SK-N-SH treated with all-trans-retinoic acid at 6 μM for 48 hours (cell line): Measurements from ENCODE around the gene BUD13.

Source experiments
- ATAC-seq: fragments of 200-7000 bp; cut with Tn5 transposase; 3 replicates; pipeline ENCODE4 v1.9.1; 2020; ENCODE audit warnings: mild to moderate bottlenecking, moderate library complexity
- BACH2 ChIP-seq: fragments of 250-450 bp; sonication (Bioruptor Pico); IDR thresholded peaks from 2 replicates; pipeline ENCODE4 v1.9.0; 2021; ENCODE audit warnings: mild to moderate bottlenecking, borderline replicate concordance
- CREB5 ChIP-seq: fragments of 250-450 bp; sonication (Bioruptor Pico); IDR thresholded peaks from 2 replicates; pipeline ENCODE4 v1.5.1; 2020; ENCODE audit warnings: low read depth, mild to moderate bottlenecking, moderate library complexity
- CSDC2 ChIP-seq: fragments of 250-450 bp; sonication (Bioruptor Pico); IDR thresholded peaks from 2 replicates; pipeline ENCODE4 v1.5.0; 2020; ENCODE audit warnings: mild to moderate bottlenecking, moderate library complexity
- ESRRG ChIP-seq: fragments of 250-450 bp; sonication (Bioruptor Pico); IDR thresholded peaks from 2 replicates; pipeline ENCODE4 v1.6.1; 2021; ENCODE audit warnings: mild to moderate bottlenecking
- GLIS3 ChIP-seq: fragments of 250-450 bp; sonication (Bioruptor Pico); IDR thresholded peaks from 2 replicates; pipeline ENCODE4 v1.5.0; 2020; ENCODE audit warnings: mild to moderate bottlenecking, moderate library complexity
- OSR1 ChIP-seq: fragments of 250-450 bp; sonication (Bioruptor Pico); IDR thresholded peaks from 2 replicates; pipeline ENCODE4 v1.8.0; 2022; ENCODE audit warnings: moderate library complexity, mild to moderate bottlenecking, inconsistent platforms
- PPARA ChIP-seq: fragments of 250-450 bp; sonication (Bioruptor Pico); IDR thresholded peaks from 2 replicates; pipeline ENCODE4 v1.5.0; 2020; ENCODE audit warnings: mild to moderate bottlenecking, borderline replicate concordance
- RARB ChIP-seq: fragments of 250-450 bp; sonication (Bioruptor Pico); IDR thresholded peaks from 2 replicates; pipeline ENCODE4 v1.8.0; 2021; ENCODE audit warnings: mild to moderate bottlenecking, moderate library complexity
- SNAI2 ChIP-seq: fragments of 250-450 bp; sonication (Bioruptor Pico); IDR thresholded peaks from 2 replicates; pipeline ENCODE4 v1.5.0; 2020; ENCODE audit warnings: mild to moderate bottlenecking, moderate library complexity
- TCF4 ChIP-seq: fragments of 250-450 bp; sonication (Bioruptor Pico); IDR thresholded peaks from 2 replicates; pipeline ENCODE4 v1.8.0; 2021; ENCODE audit warnings: mild to moderate bottlenecking, moderate library complexity, borderline replicate concordance
- TOX ChIP-seq: fragments of 250-450 bp; sonication (Bioruptor Pico); IDR thresholded peaks from 2 replicates; pipeline ENCODE4 v1.8.0; 2021; ENCODE audit warnings: mild to moderate bottlenecking, moderate library complexity, borderline replicate concordance
- TSHZ2 ChIP-seq: fragments of 250-450 bp; sonication (Bioruptor Pico); IDR thresholded peaks from 2 replicates; pipeline ENCODE4 v1.5.0; 2020; ENCODE audit warnings: mild to moderate bottlenecking, moderate library complexity
- ZC3H10 ChIP-seq: fragments of 250-450 bp; sonication (Bioruptor Pico); IDR thresholded peaks from 2 replicates; pipeline ENCODE4 v1.5.1; 2021; ENCODE audit warnings: mild to moderate bottlenecking, moderate library complexity
- ZFP3 ChIP-seq: fragments of 250-450 bp; sonication (Bioruptor Pico); IDR thresholded peaks from 2 replicates; pipeline ENCODE4 v1.5.0; 2020; ENCODE audit warnings: mild to moderate bottlenecking, moderate library complexity
- ZFP30 ChIP-seq: fragments of 450-650 bp; formaldehyde crosslinking; IDR thresholded peaks from 2 replicates; pipeline ENCODE4 v1.5.0; 2022; ENCODE audit warnings: mild to moderate bottlenecking, moderate library complexity
- ZNF565 ChIP-seq: fragments of 450-650 bp; formaldehyde crosslinking; conservative IDR thresholded peaks from 2 replicates; pipeline ENCODE4 v1.5.0; 2020; ENCODE audit warnings: low read depth, mild to moderate bottlenecking, moderate library complexity
- ZNF70 ChIP-seq: fragments of 450-650 bp; formaldehyde crosslinking; IDR thresholded peaks from 2 replicates; pipeline ENCODE4 v1.5.0; 2020; ENCODE audit warnings: mild to moderate bottlenecking, moderate library complexity
- ZNF8 ChIP-seq: fragments of 450-650 bp; formaldehyde crosslinking; IDR thresholded peaks from 2 replicates; pipeline ENCODE4 v1.5.0; 2020; ENCODE audit warnings: mild to moderate bottlenecking, moderate library complexity
- TF ChIP-seq, protein P1 (sequence below): fragments of 250-450 bp; sonication (Bioruptor Pico); IDR thresholded peaks from 2 replicates; pipeline ENCODE4 v1.5.1; 2021; ENCODE audit warnings: mild to moderate bottlenecking, moderate library complexity
- TF ChIP-seq, protein P2 (sequence below): fragments of 250-450 bp; sonication (Bioruptor Pico); IDR thresholded peaks from 2 replicates; pipeline ENCODE4 v1.8.0; 2021; ENCODE audit warnings: low read depth, mild to moderate bottlenecking, moderate library complexity, borderline replicate concordance
- TF ChIP-seq, protein P3 (sequence below): fragments of 250-450 bp; sonication (Bioruptor Pico); IDR thresholded peaks from 2 replicates; pipeline ENCODE4 v1.8.0; 2020; ENCODE audit warnings: mild to moderate bottlenecking, moderate library complexity, borderline replicate concordance

The BUD13 gene

GRCh38 chr11:116776522-116776984 lies 3.8 kb upstream of the BUD13 start:
- TF ChIP-seq SNAI2 (CRISPR knock-in tag) (no peak), TCF4 (CRISPR knock-in tag) (no peak), ESRRG (CRISPR knock-in tag) (no peak), ZNF8 (CRISPR knock-in tag) (no peak), CSDC2 (CRISPR knock-in tag) (no peak), PPARA (CRISPR knock-in tag) (no peak), TSHZ2 (CRISPR knock-in tag) (no peak), ZNF70 (CRISPR knock-in tag) (no peak), BACH2 (CRISPR knock-in tag) (no peak), TOX (CRISPR knock-in tag) (no peak), RARB (no peak), ZFP30 (no peak), ZC3H10 (no peak), ZFP3 (CRISPR knock-in tag) (no peak), CREB5 (CRISPR knock-in tag) (no peak), ZNF565 (CRISPR knock-in tag) (no peak)
- TF ChIP-seq, protein P1, sequence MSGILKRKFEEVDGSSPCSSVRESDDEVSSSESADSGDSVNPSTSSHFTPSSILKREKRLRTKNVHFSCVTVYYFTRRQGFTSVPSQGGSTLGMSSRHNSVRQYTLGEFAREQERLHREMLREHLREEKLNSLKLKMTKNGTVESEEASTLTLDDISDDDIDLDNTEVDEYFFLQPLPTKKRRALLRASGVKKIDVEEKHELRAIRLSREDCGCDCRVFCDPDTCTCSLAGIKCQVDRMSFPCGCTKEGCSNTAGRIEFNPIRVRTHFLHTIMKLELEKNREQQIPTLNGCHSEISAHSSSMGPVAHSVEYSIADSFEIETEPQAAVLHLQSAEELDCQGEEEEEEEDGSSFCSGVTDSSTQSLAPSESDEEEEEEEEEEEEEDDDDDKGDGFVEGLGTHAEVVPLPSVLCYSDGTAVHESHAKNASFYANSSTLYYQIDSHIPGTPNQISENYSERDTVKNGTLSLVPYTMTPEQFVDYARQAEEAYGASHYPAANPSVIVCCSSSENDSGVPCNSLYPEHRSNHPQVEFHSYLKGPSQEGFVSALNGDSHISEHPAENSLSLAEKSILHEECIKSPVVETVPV (CRISPR knock-in tag), result no peak
- TF ChIP-seq, protein P2, sequence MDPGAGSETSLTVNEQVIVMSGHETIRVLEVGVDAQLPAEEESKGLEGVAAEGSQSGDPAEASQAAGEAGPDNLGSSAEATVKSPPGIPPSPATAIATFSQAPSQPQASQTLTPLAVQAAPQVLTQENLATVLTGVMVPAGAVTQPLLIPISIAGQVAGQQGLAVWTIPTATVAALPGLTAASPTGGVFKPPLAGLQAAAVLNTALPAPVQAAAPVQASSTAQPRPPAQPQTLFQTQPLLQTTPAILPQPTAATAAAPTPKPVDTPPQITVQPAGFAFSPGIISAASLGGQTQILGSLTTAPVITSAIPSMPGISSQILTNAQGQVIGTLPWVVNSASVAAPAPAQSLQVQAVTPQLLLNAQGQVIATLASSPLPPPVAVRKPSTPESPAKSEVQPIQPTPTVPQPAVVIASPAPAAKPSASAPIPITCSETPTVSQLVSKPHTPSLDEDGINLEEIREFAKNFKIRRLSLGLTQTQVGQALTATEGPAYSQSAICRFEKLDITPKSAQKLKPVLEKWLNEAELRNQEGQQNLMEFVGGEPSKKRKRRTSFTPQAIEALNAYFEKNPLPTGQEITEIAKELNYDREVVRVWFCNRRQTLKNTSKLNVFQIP (CRISPR knock-in tag), result no peak
- TF ChIP-seq, protein P3, sequence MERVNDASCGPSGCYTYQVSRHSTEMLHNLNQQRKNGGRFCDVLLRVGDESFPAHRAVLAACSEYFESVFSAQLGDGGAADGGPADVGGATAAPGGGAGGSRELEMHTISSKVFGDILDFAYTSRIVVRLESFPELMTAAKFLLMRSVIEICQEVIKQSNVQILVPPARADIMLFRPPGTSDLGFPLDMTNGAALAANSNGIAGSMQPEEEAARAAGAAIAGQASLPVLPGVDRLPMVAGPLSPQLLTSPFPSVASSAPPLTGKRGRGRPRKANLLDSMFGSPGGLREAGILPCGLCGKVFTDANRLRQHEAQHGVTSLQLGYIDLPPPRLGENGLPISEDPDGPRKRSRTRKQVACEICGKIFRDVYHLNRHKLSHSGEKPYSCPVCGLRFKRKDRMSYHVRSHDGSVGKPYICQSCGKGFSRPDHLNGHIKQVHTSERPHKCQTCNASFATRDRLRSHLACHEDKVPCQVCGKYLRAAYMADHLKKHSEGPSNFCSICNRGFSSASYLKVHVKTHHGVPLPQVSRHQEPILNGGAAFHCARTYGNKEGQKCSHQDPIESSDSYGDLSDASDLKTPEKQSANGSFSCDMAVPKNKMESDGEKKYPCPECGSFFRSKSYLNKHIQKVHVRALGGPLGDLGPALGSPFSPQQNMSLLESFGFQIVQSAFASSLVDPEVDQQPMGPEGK (CRISPR knock-in tag), result no peak
- ATAC-seq, result no peak

- ATAC-seq, result no peak
- no peak for TF ChIP-seq OSR1
- no peak for TF ChIP-seq CSDC2 (CRISPR knock-in tag)
- TF ChIP-seq SNAI2 (CRISPR knock-in tag), result no peak
- TF ChIP-seq ZFP30, result no peak
- TF ChIP-seq CREB5 (CRISPR knock-in tag), result no peak
- TF ChIP-seq, protein P1 (CRISPR knock-in tag), result no peak
- no peak for TF ChIP-seq PPARA (CRISPR knock-in tag)
- TF ChIP-seq RARB, result no peak
- no peak for TF ChIP-seq ZC3H10
- no peak for TF ChIP-seq TSHZ2 (CRISPR knock-in tag)
- TF ChIP-seq ZNF565 (CRISPR knock-in tag), result no peak
- TF ChIP-seq, protein P2 (CRISPR knock-in tag), result no peak
- TF ChIP-seq TOX (CRISPR knock-in tag), result no peak
- no peak for TF ChIP-seq BACH2 (CRISPR knock-in tag)
- no peak for TF ChIP-seq TCF4 (CRISPR knock-in tag)
- no peak for TF ChIP-seq ZNF70 (CRISPR knock-in tag)
- no peak for TF ChIP-seq GLIS3
- no peak for TF ChIP-seq ESRRG (CRISPR knock-in tag)
Measured at GRCh38 chr11:116775975-116776374, 3.2 kb upstream of the BUD13 start.
